ENCODE data around the gene LIMK1.

DNA sequence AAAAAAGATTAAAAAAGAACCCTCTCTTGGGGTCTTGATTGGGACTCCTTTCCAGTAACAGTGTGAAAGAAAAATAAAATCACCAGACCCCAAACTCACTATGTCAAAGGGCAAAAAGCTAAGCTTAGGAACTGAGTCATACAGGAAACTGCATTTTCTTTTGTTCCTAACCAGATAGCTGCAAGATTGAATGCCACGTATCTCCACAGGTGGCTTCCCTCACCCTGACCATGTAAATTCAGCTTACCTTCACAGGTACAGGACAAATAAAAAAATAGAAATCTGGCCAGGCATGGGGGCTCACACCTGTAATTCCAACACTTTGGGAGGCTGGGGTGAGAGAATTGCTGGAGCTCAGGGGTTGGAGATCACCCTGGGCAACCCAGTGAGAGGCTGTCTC lies 58.1 kb downstream of the LIMK1 start:
- TF ChIP-seq, protein P1, sequence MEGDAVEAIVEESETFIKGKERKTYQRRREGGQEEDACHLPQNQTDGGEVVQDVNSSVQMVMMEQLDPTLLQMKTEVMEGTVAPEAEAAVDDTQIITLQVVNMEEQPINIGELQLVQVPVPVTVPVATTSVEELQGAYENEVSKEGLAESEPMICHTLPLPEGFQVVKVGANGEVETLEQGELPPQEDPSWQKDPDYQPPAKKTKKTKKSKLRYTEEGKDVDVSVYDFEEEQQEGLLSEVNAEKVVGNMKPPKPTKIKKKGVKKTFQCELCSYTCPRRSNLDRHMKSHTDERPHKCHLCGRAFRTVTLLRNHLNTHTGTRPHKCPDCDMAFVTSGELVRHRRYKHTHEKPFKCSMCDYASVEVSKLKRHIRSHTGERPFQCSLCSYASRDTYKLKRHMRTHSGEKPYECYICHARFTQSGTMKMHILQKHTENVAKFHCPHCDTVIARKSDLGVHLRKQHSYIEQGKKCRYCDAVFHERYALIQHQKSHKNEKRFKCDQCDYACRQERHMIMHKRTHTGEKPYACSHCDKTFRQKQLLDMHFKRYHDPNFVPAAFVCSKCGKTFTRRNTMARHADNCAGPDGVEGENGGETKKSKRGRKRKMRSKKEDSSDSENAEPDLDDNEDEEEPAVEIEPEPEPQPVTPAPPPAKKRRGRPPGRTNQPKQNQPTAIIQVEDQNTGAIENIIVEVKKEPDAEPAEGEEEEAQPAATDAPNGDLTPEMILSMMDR (conservative IDR thresholded peaks at IDR 0.05; ENCODE audit: low read length), result no peak
- TF ChIP-seq EZH2phosphoT487 (IDR thresholded peaks at IDR 0.05; ENCODE audit: borderline replicate concordance), result no peak
